H1 (cell line): ENCODE results near the gene GGA3. TPM values are rescaled to one million over a fixed set of nuclear protein-coding genes. Genes with fewer than 3 reads are reported as not detected.

Experiments
- BRCA1 ChIP-seq: IDR thresholded peaks from 2 replicates; pipeline ENCODE4 v1.6.1; 2012; ENCODE audit warnings: low read depth, low read length, improper control_type of control experiment
- CEBPB ChIP-seq: IDR thresholded peaks from 2 replicates; pipeline ENCODE4 v1.6.1; 2012; ENCODE audit warnings: low read depth, low read length
- CHD2 ChIP-seq: IDR thresholded peaks from 2 replicates; pipeline ENCODE4 v1.6.1; 2012; ENCODE audit warnings: low read length, improper control_type of control experiment
- CTBP2 ChIP-seq: IDR thresholded peaks from 2 replicates; pipeline ENCODE4 v1.7.0; 2011; ENCODE audit warnings: borderline replicate concordance, mild to moderate bottlenecking, moderate library complexity, mixed read lengths, low read length; ENCODE audit not compliant: insufficient read depth, insufficient read length
- EGR1 ChIP-seq: IDR thresholded peaks from 2 replicates; pipeline ENCODE4 v1.6.1; 2011; ENCODE audit warnings: low read depth, low read length, borderline replicate concordance
- EP300 ChIP-seq, 2 experiments: IDR thresholded peaks; 1 replicate in 1 of 2; 2 replicates in 1 of 2; pipeline ENCODE4 v1.6.1; 2011 to 2012; ENCODE audit warnings: low read depth in 2 of 2, low read length in 2 of 2, mild to moderate bottlenecking in 2 of 2, borderline replicate concordance in 1 of 2, inconsistent platforms in 1 of 2, moderate library complexity in 1 of 2
- GTF2F1 ChIP-seq: IDR thresholded peaks from 2 replicates; pipeline ENCODE4 v1.6.1; 2012; ENCODE audit warnings: low read depth, low read length, improper control_type of control experiment, borderline replicate concordance
- NANOG ChIP-seq: IDR thresholded peaks from 2 replicates; pipeline ENCODE4 v1.6.1; 2011; ENCODE audit warnings: low read length, low read depth, mild to moderate bottlenecking, inconsistent platforms; ENCODE audit not compliant: insufficient read depth, poor library complexity, severe bottlenecking
- SP2 ChIP-seq: IDR thresholded peaks from 2 replicates; pipeline ENCODE4 v1.6.1; 2012; ENCODE audit warnings: mild to moderate bottlenecking, low read length, inconsistent platforms
- SUZ12 ChIP-seq: fragments of 200-600 bp; sonication (generic); IDR thresholded peaks from 2 replicates; pipeline ENCODE4 v1.6.1; 2012; ENCODE audit warnings: mild to moderate bottlenecking, inconsistent platforms, low read length, moderate library complexity, mixed read lengths
- TAF7 ChIP-seq: optimal IDR thresholded peaks from 2 replicates; pipeline ENCODE3; 2011; ENCODE audit warnings: low read depth, mild to moderate bottlenecking, inconsistent platforms, low read length, moderate library complexity, borderline replicate concordance
- TBP ChIP-seq: IDR thresholded peaks from 2 replicates; pipeline ENCODE4 v1.6.1; 2011; ENCODE audit warnings: low read depth, low read length, improper control_type of control experiment
- polyA plus RNA-seq, 7 experiments: library from polyadenylated mRNA; depleted of rRNA in 3 of 7; stranded (reverse) in 5 of 7; unstranded in 2 of 7; fragments of >200 nt in 5 of 7; fragments of 200-250 nt in 2 of 7; gene quantifications; 1 replicate in 5 of 7; 2 replicates in 1 of 7; 4 replicates in 1 of 7; pipeline versions ENCODE4 v1.2.1 to v1.2.3, GENCODE V29; 2011 to 2013; ENCODE audit warnings: missing spikeins in 2 of 7, mixed read lengths in 2 of 7
- total RNA-seq: library from RNA; stranded (reverse); fragmentation: NEBNext Ultra II Directional; extraction: Animal tissue kit (Norgen Biotek cat#: 25700); gene quantifications from 2 replicates; pipeline ENCODE4 v1.2.1, GENCODE V29; 2021

Gene GGA3
- total and polyA plus RNA-seq, 2 of the 8 experiments (the other 6 are each of a cell fraction or from before 2014, with no cell fraction given): 40.6 to 60.0 TPM

- TF ChIP-seq NANOG (no peak), CTBP2 (no peak), EP300 (IDR thresholded peaks at IDR 0.05; ENCODE audit: borderline replicate concordance in 1 of 2, low read depth in 2 of 2, low read length in 2 of 2) (no peak), CEBPB (peak; percentile 45; the same call in 1 of the 2 replicates), BRCA1 (no peak), TAF7 (no peak), TBP (no peak), EGR1 (peak; percentile 82), SP2 (no peak), CHD2 (no peak), GTF2F1 (no peak), SUZ12 (no peak)
Measured at GRCh38 chr17:75270218-75270965, 9.0 kb upstream of the GGA3 start (continued).
